Measurements from ENCODE around the gene ASCC3. TPM values are rescaled to one million over a fixed set of nuclear protein-coding genes. Genes with fewer than 3 reads are reported as not detected.

Gene ASCC3
- total RNA-seq, 1 experiment from 2014 or later = 40.5 TPM

DNA sequence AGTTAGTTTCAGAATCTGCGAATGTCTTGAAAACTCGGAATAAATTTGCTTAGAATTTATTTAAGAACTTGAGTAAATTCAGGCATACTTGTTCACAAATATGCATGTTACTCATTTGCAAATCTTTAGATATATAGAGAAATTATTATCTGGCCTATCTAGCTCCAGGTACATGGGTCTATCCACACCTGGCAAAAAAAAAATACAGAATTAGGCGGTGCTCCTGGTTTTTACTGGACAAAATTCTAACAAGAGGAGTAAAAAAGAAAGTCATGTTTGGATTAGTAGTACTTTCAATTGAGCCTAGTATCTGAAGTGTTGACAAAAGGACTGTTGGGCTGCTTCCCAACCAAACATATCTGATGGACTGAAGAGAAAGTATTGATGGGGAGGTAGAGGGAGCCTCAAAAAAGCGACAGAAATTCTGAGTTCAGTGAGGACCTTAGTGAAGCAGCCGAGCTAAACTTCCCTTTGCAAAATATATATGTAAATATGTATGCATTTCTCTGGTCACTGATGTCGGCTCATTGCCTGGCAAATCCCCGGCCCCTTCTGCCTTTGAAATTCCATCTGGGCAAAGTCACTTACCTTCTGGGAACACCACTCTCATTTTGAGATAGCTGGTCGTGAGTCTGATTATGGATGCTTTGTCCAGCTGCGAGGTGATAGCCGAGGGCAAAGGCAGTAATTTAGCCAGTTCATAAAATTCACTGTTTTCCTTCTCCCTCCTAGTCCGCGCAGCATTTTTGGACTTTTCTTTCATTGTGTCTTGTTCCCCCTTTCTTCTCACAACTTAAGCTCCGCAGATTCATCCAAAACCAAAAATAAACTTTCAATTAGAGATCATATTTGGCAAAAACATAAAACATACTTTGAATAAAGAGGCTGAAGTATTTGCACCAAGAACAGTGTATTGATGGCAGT is 418.2 kb downstream of the ASCC3 start:
- ChIA-PET CTCF (interaction anchor here (0.7 kb wide), 1 partner anchor 194 kb away, joined by 4 read pairs; no protein-coding TSS in a partner anchor), POLR2A (no interaction called here), RAD21 (ENCODE audit: low non-redundant PET in 1 of 2, low total read pairs in 2 of 2, uncharacterized antibody in 2 of 2, unreplicated experiment in 2 of 2) (no interaction called here)
- Histone ChIP-seq H4K20me1 (ENCODE audit: insufficient read depth) (no peaks in the 10 kb centered on the region), H3K4me2 (ENCODE audit: low read length) (no peak overlapping the region), H3K9ac (ENCODE audit: low read length) (no peak overlapping the region), H3K79me2 (ENCODE audit: insufficient read depth, low read length) (no peaks in the 10 kb centered on the region), H3K9me2 (ENCODE audit: insufficient read depth) (no peaks in the 10 kb centered on the region), H2AFZ (ENCODE audit: low read depth, low read length, poor library complexity, severe bottlenecking) (no peak overlapping the region), H3K4me1 (ENCODE audit: control insufficient read depth in 1 of 2, insufficient read depth in 2 of 2, low read length in 2 of 2) (no peaks in the 10 kb centered on the region), H3K4me3 (replicated peaks in 1 of 2; ENCODE audit: low read depth in 1 of 2, low read length in 2 of 2) (no peak overlapping the region), H3K27me3 (ENCODE audit: insufficient read depth, low read length) (no peaks in the 10 kb centered on the region), H3K9me3 (ENCODE audit: control insufficient read depth in 1 of 2, insufficient read depth in 1 of 2, low read depth in 1 of 2, low read length in 2 of 2) (no peaks in the 10 kb centered on the region), H3K27ac (ENCODE audit: low read depth, low read length) (no peak overlapping the region), H3K36me3 (ENCODE audit: control insufficient read depth in 1 of 2, insufficient read depth in 2 of 2, low read length in 2 of 2) (no peaks in the 10 kb centered on the region)
- TF ChIP-seq CBX3 (IDR thresholded peaks at IDR 0.05; ENCODE audit: low read depth) (no peak), REST (IDR thresholded peaks at IDR 0.05; ENCODE audit: low read depth) (no peak), ZFX (IDR thresholded peaks at IDR 0.05) (no peak), TCF7L2 (IDR thresholded peaks at IDR 0.05; ENCODE audit: borderline replicate concordance, extremely low read depth, insufficient read depth, insufficient read length) (no peak), EZH2 (IDR thresholded peaks at IDR 0.05) (no peak), ZNF274 (IDR thresholded peaks at IDR 0.05; ENCODE audit: low read depth, low read length) (no peak), SIN3A (IDR thresholded peaks at IDR 0.05; ENCODE audit: low read depth) (no peak), FOSL1 (IDR thresholded peaks at IDR 0.05; ENCODE audit: low read depth) (no peak)
- no TSS peak for BruUV-seq (replicated peaks)
- intact Hi-C loops (cut with micrococcal nuclease) = no loop called here
- DNase-seq (ENCODE audit: low read depth, low spot score) = no peak
- no peak for ATAC-seq

All from HCT116 (cell line).